HG03108 (cell line): ENCODE results near the gene DGKD.

Source experiments
- ATAC-seq: cut with Tn5 transposase; IDR thresholded peaks from one replicate; pipeline ENCODE4 v1.9.1; 2021; ENCODE audit warnings: moderate library complexity; ENCODE audit not compliant: unreplicated experiment

The DGKD gene

GRCh38 chr2:233492078-233492477 lies 137.8 kb downstream of the DGKD start:
- no peak for ATAC-seq

DNA sequence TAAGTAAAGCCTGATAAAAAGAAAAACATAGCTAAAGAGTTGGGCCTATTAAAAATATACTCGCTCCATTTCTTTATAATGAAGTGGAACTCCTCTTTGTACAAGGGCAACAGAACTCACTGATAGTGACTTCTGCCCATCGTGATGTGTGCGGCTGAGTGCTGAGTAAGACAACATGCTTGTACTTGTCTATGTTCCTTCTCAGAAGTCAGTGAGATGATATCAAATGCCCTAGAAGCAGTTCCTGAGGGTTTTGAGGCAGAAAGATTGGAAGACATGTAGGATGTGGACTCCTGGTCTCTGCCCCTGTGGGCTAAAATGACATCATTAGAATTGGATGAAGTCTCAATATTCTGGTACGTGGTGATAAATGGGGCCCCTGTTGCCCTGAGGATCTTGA lies 138.5 kb downstream of the DGKD start:
- no peak for ATAC-seq

DNA sequence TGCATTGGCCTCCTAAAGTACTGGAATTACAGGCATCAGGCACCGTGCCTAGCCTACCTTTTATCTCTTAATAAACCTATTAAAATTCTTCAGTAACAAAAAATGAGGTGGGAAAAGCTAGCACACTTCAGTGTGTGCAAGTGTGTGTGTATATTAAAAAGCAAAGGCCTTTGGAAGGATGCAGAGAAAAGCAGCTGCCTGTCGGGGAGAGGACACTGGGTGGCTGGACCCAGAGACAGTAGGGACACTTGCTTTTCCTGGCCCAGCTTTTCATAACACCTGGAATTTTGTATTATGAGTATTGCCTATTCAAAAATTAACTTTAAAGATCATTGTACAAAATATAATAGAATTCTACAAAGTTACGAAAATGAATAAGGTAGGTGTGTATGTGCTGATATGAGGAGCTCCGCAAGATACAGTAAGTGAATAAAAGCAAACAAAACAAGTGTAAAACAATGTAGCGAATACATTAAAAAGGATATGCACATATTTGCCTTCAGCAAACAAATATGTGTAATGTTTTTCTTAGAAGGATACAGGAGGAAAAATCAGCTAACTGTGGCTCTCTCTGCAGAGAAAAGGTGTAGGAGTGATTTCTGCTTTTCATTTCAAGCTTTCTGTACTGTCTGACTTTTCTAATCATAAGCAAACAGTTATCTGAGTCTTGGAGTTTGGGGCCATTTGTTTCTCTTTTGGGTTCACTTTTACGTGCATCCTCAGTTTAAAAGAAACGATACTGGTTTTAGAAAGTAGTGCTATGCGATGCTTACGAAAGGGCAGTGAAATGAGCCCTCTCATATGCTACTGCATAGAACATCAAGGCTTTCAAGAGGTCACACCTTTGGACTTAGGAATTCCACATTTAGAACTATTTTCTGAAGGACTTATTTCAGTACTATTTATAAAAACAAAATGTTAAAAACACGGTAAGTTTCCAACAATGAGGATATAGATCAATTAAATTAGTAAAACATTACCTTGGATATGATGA lies 141.5 kb downstream of the DGKD start:
- ATAC-seq: no peak

DNA sequence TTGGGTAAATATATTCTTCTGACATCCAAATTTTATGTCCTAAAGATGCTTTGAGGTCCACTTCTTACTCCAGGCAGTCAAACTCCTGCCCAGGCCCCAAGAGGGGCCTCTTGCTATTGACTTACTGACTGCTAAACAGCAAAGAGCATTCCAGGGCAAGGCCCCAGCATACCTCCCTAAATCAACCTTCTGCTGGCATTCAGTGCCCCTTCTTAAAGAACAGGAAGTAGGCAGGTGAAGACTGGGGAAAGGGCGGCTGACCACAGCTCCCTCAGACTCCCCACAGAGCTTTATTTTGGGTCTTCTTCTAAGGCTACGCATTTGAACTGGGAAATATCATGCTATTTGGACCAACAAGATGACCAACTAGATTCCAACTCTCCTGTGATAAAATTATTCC lies 143.4 kb downstream of the DGKD start:
- no peak for ATAC-seq

- no peak for ATAC-seq
Measured at GRCh38 chr2:233498126-233498525, 143.8 kb downstream of the DGKD start.

GRCh38 chr2:233499928-233500327 lies 145.6 kb downstream of the DGKD start:
- ATAC-seq: no peak

GRCh38 chr2:233501198-233502076 lies 147.1 kb downstream of the DGKD start:
- ATAC-seq: peak; percentile 57

GRCh38 chr2:233503481-233503880 lies 149.2 kb downstream of the DGKD start:
- ATAC-seq: no peak

- no peak for ATAC-seq
Measured at GRCh38 chr2:233503947-233504637, 149.8 kb downstream of the DGKD start.

GRCh38 chr2:233513953-233514655 lies 159.8 kb downstream of the DGKD start:
- no peak for ATAC-seq

DNA sequence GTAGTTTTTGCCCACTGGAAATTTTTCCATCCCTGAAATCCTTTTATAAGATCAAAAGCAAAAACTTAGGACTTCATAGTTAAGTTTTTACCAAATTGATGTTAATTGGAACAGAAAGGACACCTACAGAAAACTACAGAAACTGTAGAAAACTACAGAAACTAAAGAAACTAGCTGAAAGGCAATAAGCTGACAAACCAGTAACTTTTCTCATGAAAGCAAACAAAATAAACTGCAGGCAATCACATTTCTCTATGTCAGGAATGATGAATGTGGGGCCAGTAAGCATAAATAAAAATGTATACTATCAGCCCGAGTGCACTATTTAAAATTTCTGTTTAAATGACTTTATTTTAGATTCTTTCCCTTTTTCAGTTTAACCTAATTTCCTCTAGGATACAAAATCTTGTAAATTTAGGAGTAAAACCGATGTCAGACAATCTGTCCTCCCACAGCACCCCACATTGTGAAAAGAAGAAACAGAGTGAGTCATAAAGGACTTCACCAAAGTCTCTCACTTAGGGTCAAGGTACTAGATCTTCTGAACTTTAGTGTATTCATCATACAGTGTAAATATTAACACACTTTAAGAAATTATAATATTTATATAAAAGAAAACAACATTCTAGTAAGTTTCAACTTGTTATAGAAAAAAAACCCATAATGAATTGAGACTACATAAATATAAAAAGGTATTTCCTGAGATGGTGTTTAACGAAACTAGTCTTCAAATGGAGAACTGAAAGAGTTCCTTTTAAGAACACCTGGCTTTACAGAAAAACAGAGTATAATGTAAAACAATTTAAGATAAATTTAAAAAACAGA lies 165.7 kb downstream of the DGKD start:
- peak; percentile 90 for ATAC-seq
